Effector memory CD4-positive, alpha-beta T cell (primary cell): ENCODE data around the gene BPIFB3.
"Not testable (repeated sequence)": the region's sequence is repeated elsewhere in the genome, so short reads cannot be mapped to it uniquely, and the experiment has no call there.

Source experiments
- DNase-seq, 3 donors: peaks; one replicate each; pipeline ENCODE4 v3.0.0-alpha.2; 2020
- H3K27ac ChIP-seq: 2 replicates; pipeline ENCODE4 v1.7.0; 2013; ENCODE audit warnings: mild to moderate bottlenecking, low read length, moderate library complexity; ENCODE audit not compliant: insufficient read depth, poor library complexity, severe bottlenecking
- H3K27me3 ChIP-seq: replicated peaks from 2 replicates; pipeline ENCODE4 v1.7.0; 2013; ENCODE audit warnings: mild to moderate bottlenecking, low read length; ENCODE audit not compliant: insufficient read depth, control insufficient read depth, poor library complexity, severe bottlenecking
- H3K36me3 ChIP-seq: 2 replicates; pipeline ENCODE4 v1.7.0; 2013; ENCODE audit warnings: mild to moderate bottlenecking, low read length, moderate library complexity; ENCODE audit not compliant: control insufficient read depth, insufficient read depth
- H3K4me1 ChIP-seq: 2 replicates; pipeline ENCODE4 v1.7.0; 2013; ENCODE audit warnings: low read length, mild to moderate bottlenecking; ENCODE audit not compliant: control insufficient read depth, insufficient read depth, poor library complexity, severe bottlenecking
- H3K4me3 ChIP-seq: 2 replicates; pipeline ENCODE4 v1.7.0; 2013; ENCODE audit warnings: low read length, low read depth, mild to moderate bottlenecking; ENCODE audit not compliant: insufficient read depth, poor library complexity, severe bottlenecking
- H3K9me3 ChIP-seq: 2 replicates; pipeline ENCODE4 v1.7.0; 2013; ENCODE audit warnings: mild to moderate bottlenecking, low read length, moderate library complexity; ENCODE audit not compliant: control insufficient read depth

Gene BPIFB3

GRCh38 chr20:33115501-33115900 is 61.8 kb downstream of the BPIFB3 start:
- H3K27ac ChIP-seq, H3K4me3 ChIP-seq, H3K36me3 ChIP-seq, DNase-seq, H3K9me3 ChIP-seq, H3K27me3 ChIP-seq, H3K4me1 ChIP-seq: not testable (repeated sequence)

GRCh38 chr20:33119725-33120720 is 66.3 kb downstream of the BPIFB3 start:
- no peaks in the 10 kb centered on the region for H3K27me3 ChIP-seq
- H3K9me3 ChIP-seq: no peaks in the 10 kb centered on the region
- H3K36me3 ChIP-seq: no peaks in the 10 kb centered on the region
- DNase-seq: no peak
- H3K4me3 ChIP-seq: no peak overlapping the region
- no peaks in the 10 kb centered on the region for H3K4me1 ChIP-seq
- no peak overlapping the region for H3K27ac ChIP-seq

- DNase-seq: no peak
- no peaks in the 10 kb centered on the region for H3K9me3 ChIP-seq
- H3K4me1 ChIP-seq: no peaks in the 10 kb centered on the region
- no peaks in the 10 kb centered on the region for H3K36me3 ChIP-seq
- H3K4me3 ChIP-seq: no peak overlapping the region
- no peaks in the 10 kb centered on the region for H3K27me3 ChIP-seq
- H3K27ac ChIP-seq: no peak overlapping the region
These were observed 67.2 kb downstream of the BPIFB3 start for GRCh38 chr20:33120934-33121333.

GRCh38 chr20:33122297-33122696 is 68.6 kb downstream of the BPIFB3 start:
- not testable (repeated sequence) for H3K9me3 ChIP-seq, H3K4me1 ChIP-seq

More at GRCh38 chr20:33122297-33122696, 68.6 kb downstream of the BPIFB3 start:
- DNase-seq, H3K4me3 ChIP-seq, H3K27ac ChIP-seq, H3K36me3 ChIP-seq, H3K27me3 ChIP-seq: not testable (repeated sequence)
